ENCODE measurements around the gene AOC1.
"Not testable (repeated sequence)": the region's sequence is repeated elsewhere in the genome, so short reads cannot be mapped to it uniquely, and the experiment has no call there.

Gene AOC1, protein sequence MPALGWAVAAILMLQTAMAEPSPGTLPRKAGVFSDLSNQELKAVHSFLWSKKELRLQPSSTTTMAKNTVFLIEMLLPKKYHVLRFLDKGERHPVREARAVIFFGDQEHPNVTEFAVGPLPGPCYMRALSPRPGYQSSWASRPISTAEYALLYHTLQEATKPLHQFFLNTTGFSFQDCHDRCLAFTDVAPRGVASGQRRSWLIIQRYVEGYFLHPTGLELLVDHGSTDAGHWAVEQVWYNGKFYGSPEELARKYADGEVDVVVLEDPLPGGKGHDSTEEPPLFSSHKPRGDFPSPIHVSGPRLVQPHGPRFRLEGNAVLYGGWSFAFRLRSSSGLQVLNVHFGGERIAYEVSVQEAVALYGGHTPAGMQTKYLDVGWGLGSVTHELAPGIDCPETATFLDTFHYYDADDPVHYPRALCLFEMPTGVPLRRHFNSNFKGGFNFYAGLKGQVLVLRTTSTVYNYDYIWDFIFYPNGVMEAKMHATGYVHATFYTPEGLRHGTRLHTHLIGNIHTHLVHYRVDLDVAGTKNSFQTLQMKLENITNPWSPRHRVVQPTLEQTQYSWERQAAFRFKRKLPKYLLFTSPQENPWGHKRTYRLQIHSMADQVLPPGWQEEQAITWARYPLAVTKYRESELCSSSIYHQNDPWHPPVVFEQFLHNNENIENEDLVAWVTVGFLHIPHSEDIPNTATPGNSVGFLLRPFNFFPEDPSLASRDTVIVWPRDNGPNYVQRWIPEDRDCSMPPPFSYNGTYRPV

DNA sequence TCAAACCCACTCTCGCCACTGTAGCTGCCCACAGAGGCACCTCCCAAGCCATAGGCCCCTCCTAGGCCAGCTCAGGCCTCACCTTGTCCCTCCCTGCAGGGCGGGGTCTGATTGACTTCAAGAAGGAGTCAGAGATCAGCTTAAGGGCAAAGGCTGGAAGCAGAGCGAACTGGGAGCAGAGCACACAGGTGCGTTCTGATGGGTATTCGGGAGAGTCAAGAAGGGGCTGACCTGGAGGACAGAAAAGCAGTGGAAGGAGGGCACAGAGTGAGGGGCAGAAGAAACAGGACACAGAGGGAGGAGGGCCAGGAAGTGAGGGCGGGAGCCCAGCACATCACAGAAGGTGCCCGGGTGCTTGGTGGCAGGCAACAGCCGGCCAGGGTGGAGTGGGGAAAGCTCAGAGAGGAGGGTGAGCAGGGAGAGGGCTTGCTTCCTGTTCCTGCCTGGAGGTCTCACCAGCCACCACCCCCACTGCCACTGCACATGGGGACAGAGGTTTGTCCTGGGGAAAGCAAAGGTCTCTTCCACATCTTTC is at the start of gene AOC1:
AOC1 (plus strand) TSS at position 147 of the 535 bp plus-strand sequence. CDS start 3,954 bp downstream, outside the sequence.
- DNase-seq = no peak

DNA sequence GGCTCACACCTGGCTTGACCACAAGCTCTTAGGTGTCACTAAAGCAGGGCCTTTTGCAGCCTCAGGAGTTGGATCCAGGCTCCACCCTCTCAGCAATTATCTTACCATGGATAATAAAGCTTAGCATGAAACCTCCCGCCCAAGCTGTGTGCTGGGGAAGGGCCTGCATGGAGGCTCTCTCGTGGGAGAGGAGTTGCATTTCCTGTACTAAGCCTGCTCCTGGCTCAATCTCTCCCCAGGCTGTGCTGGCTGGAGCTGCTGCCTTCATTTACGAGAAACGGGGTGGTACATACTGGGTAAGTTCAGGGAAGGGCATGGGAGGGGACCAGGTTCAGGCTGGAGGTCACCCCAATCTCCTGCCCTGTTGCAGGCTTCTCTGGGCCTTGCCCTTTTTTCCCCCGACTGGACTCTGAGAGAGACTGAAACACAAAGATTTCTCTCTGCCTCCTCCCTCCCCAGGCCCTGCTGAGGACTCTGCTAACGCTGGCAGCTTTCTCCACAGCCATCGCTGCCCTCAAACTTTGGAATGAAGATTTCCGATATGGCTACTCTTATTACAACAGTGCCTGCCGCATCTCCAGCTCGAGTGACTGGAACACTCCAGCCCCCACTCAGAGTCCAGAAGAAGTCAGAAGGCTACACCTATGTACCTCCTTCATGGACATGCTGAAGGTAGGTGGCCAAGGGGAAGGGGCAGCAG is 49.0 kb upstream of the AOC1 start:
- DNase-seq = no peak

GRCh38 chr7:150804802-150805201 is 47.5 kb upstream of the AOC1 start:
- DNase-seq = no peak

- DNase-seq = no peak
Observed at GRCh38 chr7:150805864-150806263, 46.5 kb upstream of the AOC1 start.

DNA sequence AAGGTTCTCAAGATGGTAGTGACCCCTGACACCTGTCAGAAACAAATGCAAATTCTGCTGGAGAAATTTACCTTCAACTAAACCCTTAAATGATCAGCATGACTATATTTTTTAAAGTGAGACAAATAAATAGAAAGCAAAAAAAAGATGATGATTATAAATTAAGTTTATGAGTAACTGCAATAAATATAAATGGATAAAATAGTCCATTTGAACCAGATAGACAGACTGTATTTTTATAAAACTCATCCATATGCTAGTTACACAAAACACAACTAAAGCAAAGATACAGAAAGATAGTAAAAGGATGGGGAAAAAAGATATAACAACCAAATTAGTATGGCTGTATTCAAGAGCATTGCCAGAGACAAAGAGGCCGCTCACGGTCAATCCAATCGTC is 45.9 kb upstream of the AOC1 start:
- DNase-seq = no peak

- no peak for DNase-seq
Observed at GRCh38 chr7:150806863-150807262, 45.5 kb upstream of the AOC1 start.

GRCh38 chr7:150807616-150808438 is 44.5 kb upstream of the AOC1 start:
- not testable (repeated sequence) for DNase-seq

DNA sequence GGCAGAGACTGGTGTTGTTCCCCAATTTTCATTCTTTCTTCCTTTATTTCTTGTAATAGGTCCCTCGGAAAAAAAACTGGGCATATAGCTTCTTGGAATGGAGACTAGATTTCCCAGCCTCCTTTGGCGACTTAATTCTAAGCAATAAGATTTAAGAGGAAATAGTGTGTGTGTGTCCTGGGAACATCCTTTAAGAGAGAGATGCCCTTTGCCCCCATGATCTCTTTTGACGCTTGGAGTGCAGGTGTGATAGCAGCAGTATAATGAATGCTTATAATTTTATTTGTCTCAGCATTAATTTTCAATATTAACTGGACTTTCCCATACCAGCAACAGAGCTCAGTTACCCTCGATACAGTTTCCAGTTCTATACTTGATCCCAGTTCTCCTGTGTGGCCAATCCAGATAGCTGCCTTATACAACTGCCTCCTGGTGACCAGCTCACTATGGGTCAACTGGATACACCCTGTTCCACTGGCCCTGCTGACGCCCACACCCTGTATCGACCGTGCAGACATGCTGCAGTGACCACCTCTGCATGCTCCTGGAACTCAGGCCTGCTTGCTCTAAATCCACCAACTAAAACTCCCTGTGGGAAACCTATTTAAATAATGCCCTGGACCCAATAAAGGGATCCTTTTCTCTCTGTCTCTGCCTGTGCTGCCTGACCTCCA is 37.9 kb upstream of the AOC1 start:
- no peak for DNase-seq

- DNase-seq = no peak
Observed at GRCh38 chr7:150818971-150819370, 33.3 kb upstream of the AOC1 start.

DNA sequence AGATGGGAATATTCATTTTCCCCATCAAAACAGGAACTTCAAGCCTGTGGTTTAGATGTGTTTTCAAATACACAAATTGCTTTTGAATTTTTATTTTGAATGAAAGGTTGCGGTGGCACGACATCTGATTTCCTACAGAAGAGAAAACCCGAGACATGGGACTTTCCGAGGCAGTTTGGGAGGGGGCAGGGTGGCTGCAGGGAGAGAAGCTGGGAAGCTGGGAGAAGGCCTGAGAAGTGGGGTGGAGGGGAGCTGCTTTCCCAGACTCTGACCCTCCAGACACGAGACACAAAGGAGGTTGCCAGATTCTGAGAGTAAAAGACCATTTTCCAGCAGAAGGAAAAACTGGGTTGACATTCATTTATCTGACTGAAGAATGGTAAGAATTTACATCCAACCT is 32.2 kb upstream of the AOC1 start:
- DNase-seq = no peak

- DNase-seq = no peak
Observed at GRCh38 chr7:150820578-150821198, 31.6 kb upstream of the AOC1 start.

DNA sequence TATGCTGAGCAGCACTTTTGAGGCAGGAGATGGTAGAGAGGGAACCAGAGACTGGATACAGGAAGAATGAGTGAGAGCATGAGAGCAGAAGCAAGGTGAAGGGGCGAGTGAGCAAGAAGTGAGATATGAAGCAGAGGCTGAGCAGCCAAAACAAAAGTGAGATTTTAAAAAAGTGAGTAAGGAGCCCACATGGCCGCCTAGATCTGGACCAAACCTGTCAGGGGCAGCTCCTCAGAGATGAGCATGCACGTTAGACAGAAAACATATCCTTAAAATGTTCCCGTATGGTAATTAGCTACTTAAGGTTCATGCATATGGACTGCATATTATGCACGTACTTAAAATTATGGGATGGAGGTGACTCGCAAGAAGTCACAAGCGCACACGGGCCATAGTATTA is 29.3 kb upstream of the AOC1 start:
- no peak for DNase-seq

DNA sequence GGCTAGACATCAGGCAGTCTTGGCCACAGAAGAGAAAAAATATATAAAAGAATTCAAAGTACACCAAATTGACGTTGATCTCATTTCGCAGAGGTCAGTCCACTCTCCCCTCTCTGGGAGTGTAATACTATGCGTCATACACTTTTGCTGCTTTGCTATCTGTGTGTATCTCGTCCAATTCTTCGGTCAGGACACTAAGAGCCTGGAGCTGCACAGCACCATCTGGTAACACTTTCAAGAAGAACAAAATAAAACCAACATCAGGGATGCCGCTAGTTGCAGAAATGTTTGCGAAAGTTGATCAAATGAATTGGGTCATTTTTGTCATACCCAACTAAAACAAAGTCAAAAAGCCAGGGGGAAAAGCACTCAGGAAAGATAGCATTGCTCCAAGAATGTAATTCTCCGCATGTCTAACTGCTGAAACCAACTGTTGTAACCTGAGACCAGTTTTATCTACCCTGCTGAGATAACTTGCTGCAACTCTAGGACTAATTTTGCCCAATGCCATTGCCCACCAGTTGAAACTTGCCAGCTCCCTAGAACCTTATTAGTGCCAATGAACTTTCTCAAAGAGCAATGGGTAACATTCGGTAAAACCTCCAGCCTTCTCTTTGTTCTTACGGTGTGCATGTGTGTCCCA is 28.7 kb upstream of the AOC1 start:
- no peak for DNase-seq

DNA sequence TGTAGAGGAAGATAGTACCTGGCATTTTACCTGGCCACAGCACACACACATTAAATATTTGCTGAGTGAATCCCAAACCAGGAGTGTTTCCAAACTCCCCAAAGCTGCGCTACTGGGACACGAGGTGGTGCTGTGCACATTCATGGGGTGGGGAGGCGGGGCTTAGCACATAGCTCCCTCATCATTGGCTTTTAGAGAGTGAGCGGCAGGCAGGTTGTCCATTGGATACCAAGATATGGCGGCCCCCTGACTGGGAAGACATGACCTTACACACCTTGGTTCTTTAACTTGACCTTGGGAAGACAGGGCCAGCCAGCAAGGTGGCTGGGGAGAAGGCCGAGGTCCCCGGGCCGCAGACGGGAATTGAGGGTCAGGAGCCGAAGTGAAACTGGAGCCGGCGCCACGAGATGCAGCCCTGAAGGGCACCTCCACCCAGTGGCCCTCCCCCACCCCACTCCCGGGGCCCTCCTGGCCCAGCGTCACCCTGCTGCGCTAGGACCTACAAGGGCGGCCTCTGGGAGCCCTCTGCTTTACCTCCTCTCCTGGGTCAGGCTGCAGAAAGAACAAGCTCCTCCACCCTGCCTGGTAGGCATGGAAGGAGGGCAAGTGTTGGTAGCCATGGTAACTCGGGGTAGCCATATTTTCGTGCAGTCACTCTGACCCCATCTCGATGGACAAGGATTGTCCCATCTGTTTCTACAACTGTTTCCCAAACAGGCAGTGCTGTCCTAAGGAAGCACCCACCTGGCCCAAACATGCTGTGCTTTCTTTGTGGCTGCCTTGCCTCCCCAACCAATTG is 27.7 kb upstream of the AOC1 start:
- no peak for DNase-seq

DNA sequence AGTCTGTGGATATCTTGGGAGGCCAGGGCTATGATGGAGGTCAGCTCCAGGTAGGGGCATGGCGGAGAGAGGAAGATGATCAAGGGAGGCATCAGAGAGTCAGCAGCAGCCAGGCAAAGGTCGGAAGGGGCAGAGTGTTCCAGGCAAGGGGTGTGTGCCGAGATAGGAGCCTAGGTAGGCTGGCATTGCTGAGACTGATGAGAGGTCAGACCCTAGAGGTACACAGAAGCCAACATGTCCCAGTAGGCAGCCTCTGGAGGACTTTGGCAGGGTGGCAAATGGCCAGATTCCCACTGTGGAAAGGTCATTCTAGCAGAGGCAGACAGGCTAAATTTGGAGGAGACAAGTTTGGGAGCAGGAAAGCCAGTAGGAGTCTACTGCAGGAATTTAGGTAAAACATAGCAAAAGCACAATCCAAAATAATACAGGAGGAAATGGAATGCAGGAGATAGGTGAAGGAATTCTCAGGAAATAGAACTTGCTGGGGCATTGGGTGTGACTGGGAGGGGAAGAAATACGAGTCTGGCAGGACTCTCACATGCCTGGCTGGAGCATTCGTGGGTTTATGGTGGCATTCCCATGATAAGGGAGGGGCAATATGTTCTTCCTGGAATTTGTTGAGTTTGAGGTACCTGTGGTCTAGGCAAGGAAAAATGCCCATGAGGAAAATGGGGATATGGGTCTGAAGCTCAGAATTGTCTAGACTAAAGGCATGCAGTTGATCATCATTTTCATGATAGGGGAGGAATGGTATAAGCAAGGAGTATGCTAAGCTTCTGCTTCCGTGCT is 26.1 kb upstream of the AOC1 start:
- DNase-seq = no peak

- DNase-seq = no peak
Observed at GRCh38 chr7:150828384-150828783, 23.9 kb upstream of the AOC1 start.

DNA sequence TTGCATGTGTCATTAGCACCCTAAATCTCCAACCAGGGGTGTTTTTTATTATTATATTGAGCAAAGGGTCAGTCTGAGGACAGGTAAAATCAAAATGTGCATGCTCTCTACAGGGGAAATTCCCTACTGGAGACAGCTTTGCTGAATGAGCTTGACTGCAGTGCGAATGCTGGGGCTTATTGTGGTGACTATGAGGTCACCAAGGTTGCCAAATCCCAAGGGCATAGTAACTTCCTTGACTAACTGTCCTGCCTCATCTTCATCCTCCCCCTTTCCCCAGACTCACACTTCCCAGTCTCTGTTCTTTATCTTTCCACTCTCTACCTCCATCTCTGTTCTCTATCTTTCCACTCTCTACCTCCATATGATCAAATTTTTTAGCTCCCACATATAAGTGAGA is 22.9 kb upstream of the AOC1 start:
- no peak for DNase-seq

DNA sequence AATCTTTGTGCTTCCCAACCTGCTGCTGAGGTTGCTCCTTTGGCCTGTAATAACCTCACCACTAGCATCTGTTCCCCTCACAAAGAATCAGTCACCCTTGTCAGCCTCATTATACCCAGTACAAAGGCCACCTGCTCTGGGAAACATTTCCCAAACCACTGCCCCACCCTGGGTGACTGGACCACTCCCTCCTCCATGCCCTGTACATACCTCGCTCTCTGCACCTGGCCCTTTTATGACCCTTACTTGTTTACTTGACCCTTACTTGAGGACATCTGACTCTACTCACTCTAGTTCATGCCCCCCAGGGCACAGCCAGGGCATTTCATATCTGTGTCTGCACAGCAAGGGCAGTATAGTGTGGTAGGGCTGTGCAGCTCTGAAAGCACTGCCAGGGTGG is 21.4 kb upstream of the AOC1 start:
- no peak for DNase-seq

- DNase-seq = no peak
Observed at GRCh38 chr7:150831851-150832250, 20.5 kb upstream of the AOC1 start.
